Pericardium fibroblast (primary cell): ENCODE measurements around the gene EIF2B2. TPM values are rescaled to one million over a fixed set of nuclear protein-coding genes. Genes with fewer than 3 reads are reported as not detected.

Experiments used
- total RNA-seq: library from RNA; depleted of rRNA; stranded (reverse); fragments of >200 nt; gene quantifications from 2 replicates; pipeline ENCODE4 v1.2.3, GENCODE V29; 2015

EIF2B2 gene
- total RNA-seq, result 17.8 and 20.0 TPM in 2 replicates

GRCh38 chr14:75002392-75003249 is at the start of gene EIF2B2:
Gene EIF2B2, plus strand, starts transcription at chr14:75002921. Its CDS starts 70 bp downstream, at chr14:75002991.

GRCh38 chr14:74955229-74956026 is 47.3 kb upstream of the EIF2B2 start, which contains the start of gene PGF:
Gene PGF, minus strand, starts transcription at chr14:74955597. Its CDS starts 355 bp downstream, at chr14:74955242.

GRCh38 chr14:75050852-75051555 is 48.3 kb downstream of the EIF2B2 start, which contains the start of gene MLH3:
Gene MLH3, minus strand, starts transcription at chr14:75051467. Its CDS starts 1,812 bp downstream, at chr14:75049655.

Other genes with a start within 250 kb of the EIF2B2 start
- gene YLPM1, start 239.6 kb upstream of the EIF2B2 start, total RNA-seq, result 15.9 and 17.2 TPM in 2 replicates
- gene PROX2, start 126.8 kb upstream of the EIF2B2 start, total RNA-seq, result not detected in 2 replicates
- 44.8 and 46.9 TPM in 2 replicates for gene DLST, start 121.0 kb upstream of the EIF2B2 start, total RNA-seq
- 0.26 and 0.58 TPM in 2 replicates for gene RPS6KL1, start 79.7 kb upstream of the EIF2B2 start, total RNA-seq
- 1.2 and 10.8 TPM in 2 replicates for gene PGF, start 47.3 kb upstream of the EIF2B2 start, total RNA-seq
- gene MLH3, start 48.5 kb downstream of the EIF2B2 start, total RNA-seq, result 12.4 and 13.2 TPM in 2 replicates
- gene ACYP1, start 61.1 kb downstream of the EIF2B2 start, total RNA-seq, result 8.4 and 10.2 TPM in 2 replicates
- 2.5 TPM in 1 of 2 replicates, not detected in the other for gene ZC2HC1C, start 66.7 kb downstream of the EIF2B2 start, total RNA-seq
- gene NEK9, start 124.1 kb downstream of the EIF2B2 start, total RNA-seq, result 23.7 and 27.8 TPM in 2 replicates
- gene TMED10, start 173.7 kb downstream of the EIF2B2 start, total RNA-seq, result 241 and 281 TPM in 2 replicates